Esophagus muscularis mucosa (tissue), 2 donors: ENCODE data around the gene ARHGDIG.

Experiments used
- POLR2A ChIP-seq: fragments of 450-650 bp; IDR thresholded peaks from one replicate; pipeline ENCODE4 v1.6.1; 2017; ENCODE audit warnings: antibody characterized with exemption, moderate library complexity, mild to moderate bottlenecking, low read depth
- POLR2AphosphoS5 ChIP-seq, 2 donors: sonication (generic); formaldehyde crosslinking; IDR thresholded peaks; one replicate each; pipeline ENCODE4 v1.6.1; 2017; ENCODE audit warnings: antibody characterized with exemption in 2 of 2

GRCh38 chr16:230949-231348, 49.4 kb upstream of the ARHGDIG start:
- TF ChIP-seq POLR2AphosphoS5 (IDR thresholded peaks at IDR 0.05) (no peak), POLR2A (no peak)
